ENCODE data around the gene AOC3. TPM values are rescaled to one million over a fixed set of nuclear protein-coding genes. Genes with fewer than 3 reads are reported as not detected.

The AOC3 gene
- polyA plus RNA-seq, 1 donor from 2014 or later, result 0.35 TPM

- Histone ChIP-seq H3K4me3 (ENCODE audit: low read length) (no peak overlapping the region), H2AFZ (ENCODE audit: low read depth, low read length) (no peak overlapping the region), H4K20me1 (ENCODE audit: insufficient read depth) (no peaks in the 10 kb centered on the region), H3K27me3 (ENCODE audit: insufficient read depth, low read depth, low read length) (no peaks in the 10 kb centered on the region), H3K9me2 (ENCODE audit: insufficient read depth, low read length) (no peaks in the 10 kb centered on the region), H3K36me3 (ENCODE audit: insufficient read depth, low read length) (no peaks in the 10 kb centered on the region), H3F3A (ENCODE audit: insufficient read depth, low read length, poor library complexity, severe bottlenecking) (no peaks in the 10 kb centered on the region), H3K4me2 (ENCODE audit: low read length) (no peak overlapping the region), H3K9me3 (ENCODE audit: low read length) (no peaks in the 10 kb centered on the region), H3K27ac (ENCODE audit: low read length) (no peak overlapping the region), H3K79me2 (replicated peaks; ENCODE audit: insufficient read depth, low read length) (no peaks in the 10 kb centered on the region), H3K9ac (ENCODE audit: low read length) (no peak overlapping the region)
- TF ChIP-seq CTCF (IDR thresholded peaks at IDR 0.05; ENCODE audit: poor library complexity, severe bottlenecking) (no peak), SMC3 (conservative IDR thresholded peaks at IDR 0.05; ENCODE audit: poor library complexity) (no peak), EZH2 (IDR thresholded peaks at IDR 0.05; ENCODE audit: borderline replicate concordance, insufficient read depth, low read length, poor library complexity, severe bottlenecking) (no peak), MXI1 (conservative IDR thresholded peaks at IDR 0.05; ENCODE audit: poor library complexity, severe bottlenecking) (no peak), TAF1 (IDR thresholded peaks at IDR 0.05; ENCODE audit: low read depth) (no peak), EP300 (conservative IDR thresholded peaks at IDR 0.05; ENCODE audit: poor library complexity, severe bottlenecking) (no peak), POLR2AphosphoS5 (IDR thresholded peaks at IDR 0.05) (no peak), REST (IDR thresholded peaks at IDR 0.05; ENCODE audit: borderline replicate concordance) (no peak), RAD21 (conservative IDR thresholded peaks at IDR 0.05) (no peak)
Measured at GRCh38 chr17:42853597-42853967, 2.6 kb downstream of the AOC3 start.

GRCh38 chr17:42853968-42854790 lies 3.2 kb downstream of the AOC3 start:
- Histone ChIP-seq H3K4me3 (ENCODE audit: low read length) (no peak overlapping the region), H3K27ac (ENCODE audit: low read length) (no peak overlapping the region), H3K9me3 (ENCODE audit: low read length) (no peaks in the 10 kb centered on the region), H3K9me2 (ENCODE audit: insufficient read depth, low read length) (no peaks in the 10 kb centered on the region), H3K9ac (ENCODE audit: low read length) (no peak overlapping the region), H3K4me2 (ENCODE audit: low read length) (no peak overlapping the region), H4K20me1 (ENCODE audit: insufficient read depth) (no peaks in the 10 kb centered on the region), H3K27me3 (ENCODE audit: insufficient read depth, low read depth, low read length) (no peaks in the 10 kb centered on the region), H3K79me2 (replicated peaks; ENCODE audit: insufficient read depth, low read length) (no peaks in the 10 kb centered on the region), H2AFZ (ENCODE audit: low read depth, low read length) (no peak overlapping the region), H3K36me3 (ENCODE audit: insufficient read depth, low read length) (no peaks in the 10 kb centered on the region), H3F3A (ENCODE audit: insufficient read depth, low read length, poor library complexity, severe bottlenecking) (no peaks in the 10 kb centered on the region)
- TF ChIP-seq CTCF (IDR thresholded peaks at IDR 0.05; ENCODE audit: poor library complexity, severe bottlenecking) (no peak), SMC3 (conservative IDR thresholded peaks at IDR 0.05; ENCODE audit: poor library complexity) (no peak), EZH2 (IDR thresholded peaks at IDR 0.05; ENCODE audit: borderline replicate concordance, insufficient read depth, low read length, poor library complexity, severe bottlenecking) (no peak), REST (IDR thresholded peaks at IDR 0.05; ENCODE audit: borderline replicate concordance) (no peak), POLR2AphosphoS5 (IDR thresholded peaks at IDR 0.05) (no peak), MXI1 (conservative IDR thresholded peaks at IDR 0.05; ENCODE audit: poor library complexity, severe bottlenecking) (no peak), RAD21 (conservative IDR thresholded peaks at IDR 0.05) (no peak), EP300 (conservative IDR thresholded peaks at IDR 0.05; ENCODE audit: poor library complexity, severe bottlenecking) (no peak), TAF1 (IDR thresholded peaks at IDR 0.05; ENCODE audit: low read depth) (no peak)
